Measurements from ENCODE around the gene ACMSD. TPM values are rescaled to one million over a fixed set of nuclear protein-coding genes. Genes with fewer than 3 reads are reported as not detected.

Gene ACMSD
- total RNA-seq, 1 donor = not detected

- no peak overlapping the region for H3K4me2 ChIP-seq (ENCODE audit: insufficient read depth, low read length)
- H2AFZ ChIP-seq (ENCODE audit: low read length) = no peak overlapping the region
- DNase-seq (ENCODE audit: insufficient read length, low spot score, missing footprints) = no peak
- no peaks in the 10 kb centered on the region for H3K27me3 ChIP-seq (ENCODE audit: insufficient read depth, low read length)
- H3K27ac ChIP-seq (ENCODE audit: low read depth, low read length) = no peak overlapping the region
- H4K20me1 ChIP-seq (ENCODE audit: insufficient read depth, low read length) = no peaks in the 10 kb centered on the region
- no peak for TF ChIP-seq CTCF (IDR thresholded peaks at IDR 0.05; ENCODE audit: extremely low read depth, low read depth, low read length)
- H3K4me3 ChIP-seq (ENCODE audit: insufficient read depth, low read length) = no peak overlapping the region
- no peaks in the 10 kb centered on the region for H3K36me3 ChIP-seq (ENCODE audit: insufficient read depth, low read length)
- H3K9me3 ChIP-seq (ENCODE audit: low read depth, low read length) = no peaks in the 10 kb centered on the region
- peaks cover under 1% of the 10 kb centered on the region for H3K4me1 ChIP-seq (ENCODE audit: insufficient read depth, low read length)
- no peaks in the 10 kb centered on the region for H3K79me2 ChIP-seq (ENCODE audit: insufficient read depth, low read length)
Measured at GRCh38 chr2:134912361-134912760, 73.9 kb downstream of the ACMSD start.

- H2AFZ ChIP-seq (ENCODE audit: low read length) = peak overlapping the region; percentile 89
- H3K9me3 ChIP-seq (ENCODE audit: low read depth, low read length) = no peaks in the 10 kb centered on the region
- no peak for TF ChIP-seq CTCF (IDR thresholded peaks at IDR 0.05; ENCODE audit: extremely low read depth, low read depth, low read length)
- peaks cover 13% of the 10 kb centered on the region for H3K4me1 ChIP-seq (ENCODE audit: insufficient read depth, low read length)
- H3K4me3 ChIP-seq (ENCODE audit: insufficient read depth, low read length) = peak overlapping the region; percentile 87
- peak overlapping the region; percentile 98 for H3K4me2 ChIP-seq (ENCODE audit: insufficient read depth, low read length)
- no peaks in the 10 kb centered on the region for H3K36me3 ChIP-seq (ENCODE audit: insufficient read depth, low read length)
- H3K27ac ChIP-seq (ENCODE audit: low read depth, low read length) = peak overlapping the region; percentile 76
- DNase-seq (ENCODE audit: insufficient read length, low spot score, missing footprints) = no peak
- peaks cover 37% of the 10 kb centered on the region for H3K79me2 ChIP-seq (ENCODE audit: insufficient read depth, low read length)
- H4K20me1 ChIP-seq (ENCODE audit: insufficient read depth, low read length) = peaks cover 30% of the 10 kb centered on the region
- no peaks in the 10 kb centered on the region for H3K27me3 ChIP-seq (ENCODE audit: insufficient read depth, low read length)
Measured at GRCh38 chr2:134917360-134917865, 79.0 kb downstream of the ACMSD start.

GRCh38 chr2:134917888-134918525 lies 79.6 kb downstream of the ACMSD start:
- TF ChIP-seq CTCF (IDR thresholded peaks at IDR 0.05; ENCODE audit: extremely low read depth, low read depth, low read length) = peak; percentile 16
- H4K20me1 ChIP-seq (ENCODE audit: insufficient read depth, low read length) = peaks cover 34% of the 10 kb centered on the region
- H3K79me2 ChIP-seq (ENCODE audit: insufficient read depth, low read length) = peaks cover 43% of the 10 kb centered on the region
- no peaks in the 10 kb centered on the region for H3K27me3 ChIP-seq (ENCODE audit: insufficient read depth, low read length)
- H3K4me3 ChIP-seq (ENCODE audit: insufficient read depth, low read length) = peak overlapping the region; percentile 87
- no peaks in the 10 kb centered on the region for H3K36me3 ChIP-seq (ENCODE audit: insufficient read depth, low read length)
- peak overlapping the region; percentile 98 for H3K4me2 ChIP-seq (ENCODE audit: insufficient read depth, low read length)
- H3K9me3 ChIP-seq (ENCODE audit: low read depth, low read length) = no peaks in the 10 kb centered on the region
- H3K4me1 ChIP-seq (ENCODE audit: insufficient read depth, low read length) = peaks cover 14% of the 10 kb centered on the region
- H2AFZ ChIP-seq (ENCODE audit: low read length) = peak overlapping the region; percentile 89
- H3K27ac ChIP-seq (ENCODE audit: low read depth, low read length) = peak overlapping the region; percentile 76
- no peak for DNase-seq (ENCODE audit: insufficient read length, low spot score, missing footprints)

GRCh38 chr2:134918526-134919340 lies 80.3 kb downstream of the ACMSD start, which contains the start of gene CCNT2:
TSS of gene CCNT2 (plus strand) at chr2:134918822. CDS start at chr2:134918855, 33 bp downstream.
- peak within 1 kb of the TSS; percentile 98 for H2AFZ ChIP-seq (ENCODE audit: low read length)
- H3K27ac ChIP-seq (ENCODE audit: low read depth, low read length) = peak within 1 kb of the TSS; percentile 91
- no peaks in the 10 kb centered on the region for H3K9me3 ChIP-seq (ENCODE audit: low read depth, low read length)
- peaks cover 39% of the 10 kb centered on the region for H4K20me1 ChIP-seq (ENCODE audit: insufficient read depth, low read length)
- peak within 1 kb of the TSS; percentile 98 for H3K4me2 ChIP-seq (ENCODE audit: insufficient read depth, low read length)
- no peaks in the 10 kb centered on the region for H3K36me3 ChIP-seq (ENCODE audit: insufficient read depth, low read length)
- peaks cover 14% of the 10 kb centered on the region for H3K4me1 ChIP-seq (ENCODE audit: insufficient read depth, low read length)
- H3K79me2 ChIP-seq (ENCODE audit: insufficient read depth, low read length) = peaks cover 49% of the 10 kb centered on the region
- H3K4me3 ChIP-seq (ENCODE audit: insufficient read depth, low read length) = peak within 1 kb of the TSS; percentile 87
- no peak for TF ChIP-seq CTCF (IDR thresholded peaks at IDR 0.05; ENCODE audit: extremely low read depth, low read depth, low read length)
- no peaks in the 10 kb centered on the region for H3K27me3 ChIP-seq (ENCODE audit: insufficient read depth, low read length)
- peak; percentile 97 for DNase-seq (ENCODE audit: insufficient read length, low spot score, missing footprints)
